NOMO-1 treated with dmso at 0.1 percent for 144 hours (cell line): ENCODE data around the gene FXYD1.
"Not testable (repeated sequence)": the region's sequence is repeated elsewhere in the genome, so short reads cannot be mapped to it uniquely, and the experiment has no call there.

Source experiments
- DNase-seq: peaks from one replicate; lab custom pipeline; 2025; ENCODE audit not compliant: unreplicated experiment; lab: John Stamatoyannopoulos, UW

The FXYD1 gene

DNA sequence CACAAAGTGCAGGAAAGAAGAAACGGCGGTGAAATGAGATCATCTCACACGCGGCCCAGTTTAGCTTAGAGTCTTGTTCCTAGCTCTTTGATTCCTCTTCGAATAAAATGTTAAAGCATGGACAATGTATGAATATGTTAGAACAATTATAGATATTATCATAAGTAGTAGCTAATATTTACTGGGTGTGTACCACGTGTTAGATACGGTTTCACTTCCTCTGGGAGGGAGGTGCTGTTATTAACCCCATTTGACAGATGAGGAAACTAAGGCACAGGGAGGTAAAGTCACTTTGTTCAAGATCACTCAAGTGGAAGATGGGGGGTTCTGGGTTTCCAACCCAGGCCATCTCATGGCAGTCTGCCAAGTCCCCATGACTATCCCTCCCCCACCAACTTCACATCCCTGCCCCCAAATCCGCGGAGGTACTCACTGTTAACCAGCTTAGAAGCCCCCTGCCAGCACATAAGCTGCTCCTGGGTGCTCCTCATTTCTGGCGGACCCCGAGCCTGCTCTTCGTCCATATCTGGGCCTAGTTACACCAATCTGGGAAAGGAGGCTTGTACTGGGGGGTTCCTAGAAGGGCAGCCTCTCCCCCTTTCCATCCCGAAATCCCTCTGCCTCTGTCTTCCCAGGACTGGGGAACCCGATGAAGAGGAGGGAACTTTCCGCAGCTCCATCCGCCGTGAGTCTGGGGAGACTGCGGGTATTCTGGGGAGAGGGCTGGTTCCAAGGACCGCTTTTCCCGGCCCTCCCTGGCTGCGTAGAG, 3.4 kb downstream of the FXYD1 start:
- DNase-seq: no peak

GRCh38 chr19:35142606-35143230, 4.1 kb downstream of the FXYD1 start:
- DNase-seq: no peak

DNA sequence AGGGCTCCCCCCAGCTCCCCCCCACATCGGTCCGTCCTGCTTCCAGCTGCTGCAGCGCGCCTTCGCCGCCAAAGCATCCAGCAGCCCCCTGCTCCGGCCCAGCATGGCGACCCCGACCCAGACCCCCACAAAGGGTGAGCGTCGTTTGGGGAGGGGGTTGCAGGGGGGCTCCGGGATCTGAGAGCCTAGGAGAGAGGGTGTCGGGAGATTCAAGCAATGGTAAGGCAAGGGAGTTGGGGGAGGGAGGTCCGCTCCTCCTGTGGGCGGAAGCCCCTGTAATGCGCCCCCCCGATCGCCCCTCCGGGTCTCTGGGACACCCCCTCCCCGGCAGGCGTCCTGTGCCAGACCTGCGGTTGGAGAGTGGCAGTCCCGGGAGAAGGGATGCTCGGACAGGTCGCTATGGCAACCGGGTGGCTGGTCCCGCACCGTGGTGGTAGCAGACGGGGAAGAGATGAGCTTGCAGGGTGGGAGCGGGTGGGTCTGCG, 4.6 kb downstream of the FXYD1 start, which contains the start of gene FXYD7:
TSS of gene FXYD7 (plus strand) at position 25 of the 485 bp plus-strand sequence. CDS start at position 104, 79 bp downstream.
- DNase-seq: no peak

DNA sequence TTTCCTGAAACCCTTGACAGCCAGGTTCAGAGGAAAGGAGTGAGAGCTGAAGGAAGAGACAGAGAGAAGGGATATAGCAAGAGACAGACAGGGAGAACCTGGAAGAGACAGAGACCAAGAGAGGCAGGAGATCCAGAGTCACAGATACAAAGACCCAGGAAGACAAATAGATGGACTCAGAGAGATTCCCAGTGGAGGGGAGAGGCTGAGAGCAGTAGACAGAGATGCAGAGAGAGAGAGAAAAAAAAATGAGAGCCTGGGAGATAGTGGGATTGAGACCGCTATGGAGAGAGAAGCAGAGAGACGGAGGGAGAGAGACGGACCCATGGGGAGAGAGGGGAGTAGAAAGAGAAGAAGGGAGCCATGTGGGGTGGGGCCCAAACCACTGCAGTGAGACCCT, 5.2 kb downstream of the FXYD1 start:
- DNase-seq: no peak

DNA sequence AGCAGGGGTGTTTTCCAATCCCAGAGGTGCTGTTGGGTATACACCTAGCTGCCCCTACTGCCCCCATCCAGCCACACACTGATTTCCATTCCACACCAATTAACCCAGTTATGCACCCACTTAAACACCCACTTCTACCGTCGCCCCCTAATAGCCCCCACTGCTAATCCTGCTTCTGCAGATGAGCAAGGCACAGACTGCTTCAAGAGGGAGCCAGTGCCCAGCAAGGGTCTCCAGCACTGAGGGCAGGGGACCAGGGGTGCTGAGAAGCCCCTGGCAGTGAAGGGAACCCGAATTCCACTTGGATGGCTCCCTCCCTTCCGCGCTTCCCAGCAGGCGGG, 5.6 kb downstream of the FXYD1 start:
- DNase-seq: no peak

DNA sequence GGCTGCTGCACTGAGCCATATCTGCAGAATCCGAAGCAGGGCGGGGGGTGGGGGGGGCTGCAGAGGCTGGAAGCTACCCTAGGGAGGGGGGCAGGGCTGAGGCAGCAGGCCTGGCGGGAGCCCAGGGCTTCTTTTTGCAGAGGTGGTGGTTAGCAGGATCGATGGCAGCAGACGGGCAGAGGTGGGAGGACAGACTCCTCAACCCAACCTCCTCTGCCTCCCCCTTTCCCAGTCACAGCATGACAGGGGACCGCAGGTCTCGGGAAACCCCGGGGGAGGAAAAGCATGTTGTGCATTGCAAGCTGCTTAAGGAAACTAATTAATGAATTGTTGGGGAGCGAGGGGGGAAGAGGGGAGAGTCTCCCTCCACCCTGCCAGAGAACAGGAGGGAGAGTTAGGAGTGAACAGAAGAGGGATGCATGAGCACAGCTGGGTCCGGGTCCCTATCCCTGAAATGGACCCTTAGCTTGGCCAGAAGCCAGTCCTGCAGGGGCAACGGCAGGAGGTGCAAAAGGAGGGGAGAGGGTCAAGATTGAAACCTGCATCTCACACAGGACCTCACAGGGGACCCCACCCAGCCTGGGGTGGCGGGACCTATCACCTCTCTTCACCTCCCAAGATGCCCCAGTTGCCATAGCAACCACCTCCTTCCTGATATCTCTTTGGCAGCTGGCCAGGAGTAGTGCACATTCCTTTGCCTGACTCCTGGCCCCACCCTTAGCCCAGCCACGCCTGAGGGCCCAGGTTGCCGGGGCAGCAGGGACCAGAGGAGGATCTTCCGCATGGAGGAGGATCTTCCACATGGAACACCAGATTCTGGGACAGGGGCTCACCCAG, 6.2 kb downstream of the FXYD1 start:
- no peak for DNase-seq

GRCh38 chr19:35146746-35147459, 8.3 kb downstream of the FXYD1 start:
- no peak for DNase-seq

- no peak for DNase-seq
These were observed 10.8 kb downstream of the FXYD1 start for GRCh38 chr19:35149463-35149862.

DNA sequence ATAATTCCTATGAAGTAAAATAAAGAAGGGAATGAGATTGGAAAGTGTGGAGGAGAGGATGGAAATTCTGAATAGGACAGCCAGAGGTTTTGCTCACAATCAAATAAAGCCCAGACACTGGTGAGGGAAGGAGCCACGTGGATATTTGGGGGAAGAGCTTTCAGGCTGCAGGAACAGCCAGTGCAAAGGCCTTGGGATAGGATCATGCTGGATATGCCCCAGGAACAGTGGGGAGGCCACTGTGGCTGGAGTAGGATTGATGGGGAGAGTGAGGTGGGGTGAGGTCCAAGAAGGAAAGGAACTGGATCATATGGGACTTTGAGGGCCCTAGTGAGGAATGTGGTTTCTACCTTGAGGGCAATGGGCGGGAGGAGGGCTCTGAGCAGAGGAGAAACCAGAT, 11.8 kb downstream of the FXYD1 start:
- DNase-seq: no peak

DNA sequence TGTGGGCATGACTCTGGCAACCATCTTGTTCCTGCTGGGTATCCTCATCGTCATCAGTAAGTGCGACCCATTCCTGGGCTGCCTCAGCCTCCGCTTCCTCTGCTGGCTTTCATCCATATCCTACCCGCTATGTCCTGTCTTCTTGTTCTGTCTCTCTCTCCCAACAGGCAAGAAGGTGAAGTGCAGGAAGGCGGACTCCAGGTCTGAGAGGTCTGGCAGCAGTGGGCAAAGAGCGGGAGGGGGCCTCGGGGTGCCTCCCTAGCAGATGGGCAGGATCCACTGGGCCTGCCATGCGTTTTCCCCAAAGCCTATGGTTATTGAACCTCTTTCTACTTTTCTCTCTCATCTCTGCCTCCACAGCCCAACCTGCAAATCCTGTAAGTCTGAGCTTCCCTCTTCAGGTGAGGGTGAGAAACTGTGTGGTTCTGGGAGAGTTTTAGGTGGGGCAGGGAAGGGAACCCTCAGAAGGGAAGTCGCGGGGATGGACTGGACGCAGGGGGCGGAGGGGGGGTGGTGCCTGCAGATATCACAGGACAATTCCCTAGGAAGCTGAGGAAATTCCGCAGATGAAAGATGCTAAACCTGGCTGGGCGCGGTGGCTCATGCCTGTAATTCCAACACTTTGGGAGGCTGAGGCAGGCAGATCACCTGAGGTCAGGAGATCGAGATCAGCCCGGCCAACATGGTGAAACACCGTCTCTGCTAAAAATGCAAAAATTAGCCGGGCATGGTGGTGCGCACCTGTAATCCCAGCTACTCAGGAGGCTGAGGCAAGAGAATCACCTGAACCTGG, 12.8 kb downstream of the FXYD1 start:
- no peak for DNase-seq

- DNase-seq: not testable (repeated sequence)
These were observed 14.5 kb downstream of the FXYD1 start for GRCh38 chr19:35153129-35153522.

DNA sequence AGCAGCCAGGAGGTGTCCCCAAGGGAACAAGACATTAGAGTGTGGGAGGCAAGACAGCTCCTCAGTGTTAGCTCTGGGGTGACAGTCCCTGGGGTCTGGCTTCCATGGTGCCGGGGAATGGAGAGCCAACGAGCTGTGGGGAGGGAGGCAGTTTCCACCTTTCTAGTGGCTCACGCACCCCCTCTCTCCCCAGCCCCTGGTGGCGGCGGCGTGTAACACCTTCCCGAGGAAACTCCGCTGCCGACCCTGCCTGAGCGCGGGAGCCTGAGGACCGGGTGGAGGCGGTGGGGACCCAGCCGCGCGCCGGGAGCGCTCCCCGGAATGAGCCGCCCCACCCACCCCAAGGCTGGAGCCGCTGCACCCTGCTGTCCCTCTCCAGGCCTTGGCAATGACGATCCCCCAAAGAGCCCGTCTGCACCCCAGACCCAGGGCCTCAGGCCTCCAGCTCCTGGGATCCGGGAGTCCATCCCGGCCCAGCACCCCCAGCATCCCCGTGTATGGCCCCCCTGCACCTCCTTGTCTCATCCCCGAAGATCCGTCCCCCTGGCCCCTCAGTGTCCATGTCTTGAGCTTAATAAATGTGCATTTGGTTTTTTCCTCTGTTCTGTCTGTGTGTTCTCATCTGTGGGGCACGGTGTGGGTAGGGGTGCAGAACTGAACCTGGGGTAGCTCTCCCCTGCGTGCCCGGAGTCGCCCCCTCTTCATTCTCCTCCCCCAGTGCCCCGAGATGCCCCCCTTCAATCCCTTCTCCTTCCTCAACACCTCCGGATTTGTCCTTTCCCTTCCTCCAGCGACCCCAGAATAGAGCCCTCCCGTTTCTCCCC, 15.3 kb downstream of the FXYD1 start:
- DNase-seq: peak; percentile 22

- peak; percentile 86 for DNase-seq
These were observed 16.1 kb downstream of the FXYD1 start, which contains the start of gene FXYD5 for GRCh38 chr19:35154525-35155406. FXYD5 (plus strand) TSS chr19:35154735; CDS start chr19:35155551, 816 bp downstream.

DNA sequence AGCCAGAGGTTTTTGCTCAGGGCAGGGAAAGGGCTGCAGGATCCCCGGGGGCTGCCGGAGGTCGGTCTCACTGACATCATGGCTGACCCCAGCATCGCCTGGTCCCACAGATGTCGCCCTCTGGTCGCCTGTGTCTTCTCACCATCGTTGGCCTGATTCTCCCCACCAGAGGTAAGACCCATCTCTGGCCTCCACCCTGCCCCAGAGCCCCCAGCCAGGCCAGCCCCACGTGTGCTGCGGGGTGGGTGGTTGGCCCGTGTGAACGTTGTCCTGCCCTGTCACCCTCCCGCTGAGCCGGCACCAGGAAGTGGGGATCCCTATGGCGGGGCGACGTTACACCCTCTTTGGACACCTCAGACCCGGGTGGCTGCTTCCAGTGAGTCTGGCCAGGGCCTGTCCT, 16.8 kb downstream of the FXYD1 start:
- no peak for DNase-seq

- no peak for DNase-seq
These were observed 17.5 kb downstream of the FXYD1 start for GRCh38 chr19:35155981-35156672.

- DNase-seq: no peak
These were observed 18.0 kb downstream of the FXYD1 start for GRCh38 chr19:35156673-35157014.

DNA sequence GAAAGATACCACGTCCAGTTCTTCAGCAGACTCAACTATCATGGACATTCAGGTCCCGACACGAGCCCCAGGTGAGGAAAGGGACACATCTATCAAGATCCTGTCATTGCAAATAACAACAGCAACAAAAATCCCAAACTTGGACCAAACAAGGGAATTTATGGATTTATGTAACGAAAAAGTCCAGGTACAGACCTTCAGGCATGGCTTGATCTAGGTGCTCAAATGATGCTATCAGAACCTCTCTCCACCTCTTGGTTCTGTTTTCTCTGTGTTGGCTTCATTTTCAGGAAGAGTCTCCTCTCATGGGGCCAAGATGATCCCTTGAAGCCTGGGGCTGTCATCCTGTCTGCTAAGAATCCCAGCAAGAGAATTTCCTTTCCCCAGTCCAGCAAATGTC, 18.8 kb downstream of the FXYD1 start:
- DNase-seq: no peak

- DNase-seq: no peak
These were observed 21.0 kb downstream of the FXYD1 start for GRCh38 chr19:35159606-35160005.
